Left lung (tissue), 10 donors: ENCODE measurements around the gene CDK5RAP2. TPM values are rescaled to one million over a fixed set of nuclear protein-coding genes. Genes with fewer than 3 reads are reported as not detected.

Experiments used
- ATAC-seq: fragments of 200-7000 bp; cut with Tn5 transposase; one replicate; pipeline ENCODE4 v1.9.1; 2020; ENCODE audit warnings: moderate library complexity
- DNase-seq, 4 donors: peaks; one replicate each; pipeline ENCODE4 v3.0.0-alpha.2; 2013 to 2020
- H3K27ac ChIP-seq, 2 donors: fragments of 200-600 bp; sonication (generic) in 1 of 2; one replicate each; pipeline versions ENCODE4 v1.5.0 to v1.8.0; 2020 to 2021
- H3K27me3 ChIP-seq, 2 donors: fragments of 200-600 bp; sonication (generic) in 1 of 2; one replicate each; pipeline versions ENCODE4 v1.5.0 to v1.8.0; 2020 to 2021
- H3K36me3 ChIP-seq, 2 donors: fragments of 200-600 bp; sonication (generic) in 1 of 2; one replicate each; pipeline versions ENCODE4 v1.5.0 to v1.8.0; 2020 to 2021
- H3K4me1 ChIP-seq, 2 donors: fragments of 200-600 bp; one replicate each; pipeline ENCODE4 v1.8.0; 2021
- H3K4me3 ChIP-seq, 2 donors: fragments of 200-600 bp; sonication (generic) in 1 of 2; one replicate each; pipeline versions ENCODE4 v1.5.0 to v1.8.0; 2020 to 2021; ENCODE audit warnings: mild to moderate bottlenecking in 1 of 2
- H3K9me3 ChIP-seq, 2 donors: fragments of 200-600 bp; sonication (generic) in 1 of 2; one replicate each; pipeline versions ENCODE4 v1.5.0 to v1.8.0; 2020 to 2021
- CTCF ChIP-seq, 2 donors: fragments of 200-600 bp; sonication (generic) in 1 of 2; IDR thresholded peaks; one replicate each; pipeline versions ENCODE4 v1.5.0 to v1.8.0; 2021; ENCODE audit warnings: antibody characterized with exemption in 2 of 2
- intact Hi-C, 2 donors: fragments of 100-400 bp; cut with DNase I; formaldehyde crosslinking; loops; one replicate each; pipeline versions ENCODE4 v1.11.2 to v1.14.2; 2022
- polyA plus RNA-seq, 6 donors: library from polyadenylated mRNA; unstranded; fragments of 120-200 nt; gene quantifications; one replicate each; pipeline ENCODE4 v1.2.1, GENCODE V29; 2013; ENCODE audit not compliant: insufficient read length in 6 of 6
- total RNA-seq, 2 donors: library from RNA; stranded (reverse); fragmentation: NEBNext Ultra II Directional; extraction: Animal tissue kit (Norgen Biotek cat#: 25700); gene quantifications; one replicate each; pipeline ENCODE4 v1.2.1, GENCODE V29; 2021
- donor health status: DM: no; HTN: yes; CAD: no.
- donor health status: DM: no; HTN: no; CAD: no.

Gene CDK5RAP2
- total and polyA plus RNA-seq, 8 donors: 40.5 to 75.7 (median 62.6) TPM

- ATAC-seq: peak; percentile 26
- DNase-seq: peak in 1 of 4 donors; percentile 27
- H3K4me1 ChIP-seq: no peaks in the 10 kb centered on the region
- H3K4me3 ChIP-seq: no peak overlapping the region
- no peak for TF ChIP-seq CTCF (IDR thresholded peaks at IDR 0.05)
- peaks cover 0 to 46% of the 10 kb centered on the region in 2 donors for H3K36me3 ChIP-seq
- H3K9me3 ChIP-seq: no peaks in the 10 kb centered on the region
- intact Hi-C loops: no loop called here
- no peaks in the 10 kb centered on the region for H3K27me3 ChIP-seq
- no peak overlapping the region for H3K27ac ChIP-seq
Observed at GRCh38 chr9:120386390-120387131, 193.4 kb downstream of the CDK5RAP2 start.

DNA sequence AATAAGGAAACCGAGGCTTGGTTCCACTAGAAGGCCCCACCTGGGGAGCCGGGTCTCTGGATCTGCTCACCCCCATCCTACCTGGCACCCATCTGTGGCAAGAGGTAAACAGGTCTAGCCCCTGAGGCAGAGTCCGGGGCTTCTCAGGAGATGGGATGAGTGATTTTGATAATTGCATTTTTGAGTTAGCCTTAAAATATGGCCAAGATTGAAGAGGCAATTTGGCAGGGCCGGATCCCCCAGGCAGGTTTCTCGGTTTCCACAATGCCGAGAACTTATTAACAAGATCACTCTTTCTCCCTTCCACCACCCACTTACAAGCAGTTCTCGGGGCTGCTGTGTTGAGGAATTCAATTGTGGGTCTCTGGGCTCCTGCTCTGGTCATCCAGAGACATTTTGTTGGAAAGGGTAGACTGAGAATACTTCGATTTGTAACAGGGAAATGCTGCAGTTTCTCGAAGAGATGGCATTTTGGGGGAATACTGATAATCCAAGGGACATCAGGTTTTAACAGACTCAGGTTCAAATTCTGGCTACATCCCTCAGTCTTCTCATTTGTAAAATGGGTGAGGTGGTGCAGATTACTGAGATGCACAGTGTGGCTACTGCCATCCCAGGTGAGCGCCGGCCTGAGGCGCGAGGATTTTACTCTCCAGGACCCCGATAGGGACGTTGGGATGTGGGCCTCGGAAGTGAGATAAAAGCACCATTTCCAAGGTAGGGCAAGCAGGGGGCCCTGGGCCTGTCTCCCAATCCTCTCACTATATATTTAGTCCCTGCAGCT, 194.2 kb downstream of the CDK5RAP2 start:
- no peak for TF ChIP-seq CTCF (IDR thresholded peaks at IDR 0.05)
- H3K4me1 ChIP-seq: no peaks in the 10 kb centered on the region
- DNase-seq (no peak), ATAC-seq (no peak)
- no peak overlapping the region for H3K27ac ChIP-seq
- peaks cover 0 to 39% of the 10 kb centered on the region in 2 donors for H3K36me3 ChIP-seq
- H3K27me3 ChIP-seq: no peaks in the 10 kb centered on the region
- intact Hi-C loops: no loop called here
- no peaks in the 10 kb centered on the region for H3K9me3 ChIP-seq
- H3K4me3 ChIP-seq: no peak overlapping the region

DNA sequence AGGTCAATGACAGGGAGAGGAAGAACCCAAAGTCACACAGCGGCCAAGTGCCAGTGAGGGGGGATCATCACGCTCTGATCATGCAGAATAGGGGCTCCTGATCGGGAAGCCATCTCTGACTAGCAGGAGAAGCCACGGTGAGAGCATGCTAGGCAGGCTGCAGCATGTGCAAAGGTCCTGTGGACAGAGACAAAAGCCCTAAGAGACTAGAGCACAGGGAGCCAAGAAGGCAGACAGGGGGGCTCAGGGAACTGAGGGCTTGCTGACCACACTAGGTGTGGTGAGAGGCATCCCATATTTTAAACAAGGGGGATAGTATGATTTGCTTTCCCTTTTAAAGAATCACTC, 195.1 kb downstream of the CDK5RAP2 start:
- Histone ChIP-seq H3K9me3 (no peaks in the 10 kb centered on the region), H3K36me3 (peaks cover 0 to 30% of the 10 kb centered on the region in 2 donors), H3K4me1 (no peaks in the 10 kb centered on the region), H3K27ac (no peak overlapping the region), H3K4me3 (no peak overlapping the region), H3K27me3 (no peaks in the 10 kb centered on the region)
- no peak for DNase-seq
- TF ChIP-seq CTCF (IDR thresholded peaks at IDR 0.05): no peak
- ATAC-seq: no peak
- intact Hi-C loops: no loop called here

DNA sequence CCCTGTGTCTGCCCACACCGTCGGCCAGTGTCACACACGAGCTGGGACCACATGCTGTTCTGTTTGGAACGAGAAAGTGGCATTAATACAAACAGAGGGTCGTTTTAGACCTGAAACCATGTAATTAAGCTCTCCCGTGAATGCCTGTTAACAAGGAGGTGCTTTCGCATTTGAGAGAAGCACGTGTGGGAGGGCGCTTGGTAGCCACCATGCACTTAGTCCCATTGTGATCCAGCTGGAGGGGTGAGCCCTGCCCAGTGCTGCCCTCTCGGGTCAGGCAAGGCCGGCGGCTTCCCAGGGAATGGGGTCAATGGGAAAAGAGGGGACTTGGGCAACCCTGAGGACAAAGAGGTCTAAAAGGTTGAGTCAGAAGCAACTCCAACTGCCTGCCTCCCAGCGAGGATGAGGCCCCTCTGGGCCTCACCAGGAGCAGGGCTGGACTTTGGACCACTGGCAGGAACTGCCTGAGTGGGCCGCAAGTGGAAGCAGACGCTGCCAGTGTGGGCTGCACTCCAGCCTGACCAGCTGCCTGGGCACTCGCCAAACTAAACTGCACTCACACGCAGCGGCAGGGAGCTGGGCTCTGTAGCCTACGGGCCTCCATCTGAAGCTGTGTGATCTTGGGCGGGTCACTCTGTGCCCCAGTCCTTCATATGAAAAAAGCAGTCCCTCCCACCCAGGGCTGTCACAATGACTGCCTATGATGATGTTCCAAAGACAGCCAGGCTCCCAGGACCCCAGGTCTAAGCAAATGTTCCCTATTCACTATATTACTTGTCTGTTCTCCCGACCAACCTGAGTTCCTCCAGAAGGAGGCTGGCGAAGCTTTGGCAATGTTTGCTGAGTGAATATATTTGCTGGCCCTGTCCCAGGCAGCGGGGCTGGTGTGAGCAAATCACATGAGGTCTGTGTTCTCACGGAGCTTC, 195.7 kb downstream of the CDK5RAP2 start:
- DNase-seq: no peak
- ATAC-seq: peak; percentile 12
- intact Hi-C loops: no loop called here
- TF ChIP-seq CTCF (IDR thresholded peaks at IDR 0.05): no peak
- Histone ChIP-seq H3K27ac (no peak overlapping the region), H3K9me3 (peaks cover 0 to 4% of the 10 kb centered on the region in 2 donors), H3K27me3 (no peaks in the 10 kb centered on the region), H3K4me1 (no peaks in the 10 kb centered on the region), H3K4me3 (no peak overlapping the region), H3K36me3 (peaks cover 0 to 23% of the 10 kb centered on the region in 2 donors)
